ENCODE results near the gene RFX2. TPM values are rescaled to one million over a fixed set of nuclear protein-coding genes. Genes with fewer than 3 reads are reported as not detected.

RFX2 gene
- total RNA-seq, 1 donor from 2014 or later = 2.4 TPM

GRCh38 chr19:6055013-6055795 is 55.1 kb downstream of the RFX2 start:
- FAIRE-seq (no peak), DNase-seq (ENCODE audit: low read depth) (no peak)
- H3K36me3 ChIP-seq (ENCODE audit: control insufficient read depth, insufficient read depth, low read length) = no peaks in the 10 kb centered on the region
- H3K4me3 ChIP-seq (ENCODE audit: low read depth, low read length) = no peak overlapping the region
- TF ChIP-seq CTCF (IDR thresholded peaks at IDR 0.05; ENCODE audit: insufficient read depth, low read length, severe bottlenecking) = no peak
- no peaks in the 10 kb centered on the region for H3K27me3 ChIP-seq (ENCODE audit: control insufficient read depth, insufficient read depth, low read length)

- Histone ChIP-seq H3K27me3 (ENCODE audit: control insufficient read depth, insufficient read depth, low read length) (no peaks in the 10 kb centered on the region), H3K36me3 (ENCODE audit: control insufficient read depth, insufficient read depth, low read length) (no peaks in the 10 kb centered on the region), H3K4me3 (ENCODE audit: low read depth, low read length) (no peak overlapping the region)
- DNase-seq (ENCODE audit: low read depth) = peak; percentile 52
- FAIRE-seq = no peak
- peak; percentile 87 for TF ChIP-seq CTCF (IDR thresholded peaks at IDR 0.05; ENCODE audit: insufficient read depth, low read length, severe bottlenecking)
Observed at GRCh38 chr19:6048793-6049405, 61.4 kb downstream of the RFX2 start.

- H3K27me3 ChIP-seq (ENCODE audit: control insufficient read depth, insufficient read depth, low read length) = no peaks in the 10 kb centered on the region
- no peaks in the 10 kb centered on the region for H3K36me3 ChIP-seq (ENCODE audit: control insufficient read depth, insufficient read depth, low read length)
- FAIRE-seq = no peak
- H3K4me3 ChIP-seq (ENCODE audit: low read depth, low read length) = no peak overlapping the region
- DNase-seq (ENCODE audit: low read depth) = no peak
- no peak for TF ChIP-seq CTCF (IDR thresholded peaks at IDR 0.05; ENCODE audit: insufficient read depth, low read length, severe bottlenecking)
Observed at GRCh38 chr19:6048348-6048747, 62.0 kb downstream of the RFX2 start.

GRCh38 chr19:6047741-6048251 is 62.5 kb downstream of the RFX2 start:
- H3K36me3 ChIP-seq (ENCODE audit: control insufficient read depth, insufficient read depth, low read length) = no peaks in the 10 kb centered on the region
- FAIRE-seq (no peak), DNase-seq (ENCODE audit: low read depth) (peak; percentile 49)
- no peaks in the 10 kb centered on the region for H3K27me3 ChIP-seq (ENCODE audit: control insufficient read depth, insufficient read depth, low read length)
- H3K4me3 ChIP-seq (ENCODE audit: low read depth, low read length) = no peak overlapping the region
- TF ChIP-seq CTCF (IDR thresholded peaks at IDR 0.05; ENCODE audit: insufficient read depth, low read length, severe bottlenecking) = peak; percentile 75

GRCh38 chr19:6047256-6047655 is 63.0 kb downstream of the RFX2 start:
- no peaks in the 10 kb centered on the region for H3K27me3 ChIP-seq (ENCODE audit: control insufficient read depth, insufficient read depth, low read length)
- FAIRE-seq (no peak), DNase-seq (ENCODE audit: low read depth) (no peak)
- no peak for TF ChIP-seq CTCF (IDR thresholded peaks at IDR 0.05; ENCODE audit: insufficient read depth, low read length, severe bottlenecking)
- H3K4me3 ChIP-seq (ENCODE audit: low read depth, low read length) = no peak overlapping the region
- no peaks in the 10 kb centered on the region for H3K36me3 ChIP-seq (ENCODE audit: control insufficient read depth, insufficient read depth, low read length)

Data from bronchial epithelial cell (primary cell).